HPDE6-E6E7 (cell line): Measurements from ENCODE around the gene CLEC4E.
A peak's percentile ranks its signal among the peaks of the same experiment; 100 is the strongest.
"Not testable (repeated sequence)": the region's sequence is repeated elsewhere in the genome, so short reads cannot be mapped to it uniquely, and the experiment has no call there.

Source experiments
- DNase-seq: peaks from one replicate; pipeline ENCODE4 v3.0.0; 2011; ENCODE audit warnings: missing footprints; ENCODE audit errors: extremely low spot score

CLEC4E gene

GRCh38 chr12:8540831-8541230 lies at the start of gene CLEC4E:
Gene CLEC4E, minus strand, starts transcription at chr12:8540905. Its CDS starts 108 bp downstream, at chr12:8540797.
- not testable (repeated sequence) for DNase-seq

- DNase-seq = no peak
Observed at GRCh38 chr12:8589679-8590078, 49.0 kb upstream of the CLEC4E start.

GRCh38 chr12:8584478-8584877 lies 43.8 kb upstream of the CLEC4E start:
- not testable (repeated sequence) for DNase-seq

- no peak for DNase-seq
Observed at GRCh38 chr12:8584004-8584403, 43.3 kb upstream of the CLEC4E start.

GRCh38 chr12:8581098-8581784 lies 40.5 kb upstream of the CLEC4E start:
- DNase-seq = no peak

- no peak for DNase-seq
Observed at GRCh38 chr12:8577879-8578278, 37.2 kb upstream of the CLEC4E start.

GRCh38 chr12:8572507-8572906 lies 31.8 kb upstream of the CLEC4E start:
- DNase-seq = no peak

GRCh38 chr12:8566525-8566924 lies 25.8 kb upstream of the CLEC4E start:
- DNase-seq = no peak

GRCh38 chr12:8566052-8566451 lies 25.3 kb upstream of the CLEC4E start:
- DNase-seq = not testable (repeated sequence)

- no peak for DNase-seq
Observed at GRCh38 chr12:8564656-8565055, 24.0 kb upstream of the CLEC4E start.

- DNase-seq = no peak
Observed at GRCh38 chr12:8563356-8563755, 22.7 kb upstream of the CLEC4E start.

GRCh38 chr12:8562310-8562709 lies 21.6 kb upstream of the CLEC4E start:
- DNase-seq = no peak

- DNase-seq = no peak
Observed at GRCh38 chr12:8561011-8561410, 20.3 kb upstream of the CLEC4E start.

GRCh38 chr12:8559676-8560075 lies 19.0 kb upstream of the CLEC4E start:
- no peak for DNase-seq

- DNase-seq = no peak
Observed at GRCh38 chr12:8556531-8557097, 15.9 kb upstream of the CLEC4E start.

- DNase-seq = peak; percentile 11
Observed at GRCh38 chr12:8554451-8555195, 13.9 kb upstream of the CLEC4E start.

- no peak for DNase-seq
Observed at GRCh38 chr12:8553088-8553627, 12.5 kb upstream of the CLEC4E start.

- no peak for DNase-seq
Observed at GRCh38 chr12:8549381-8549780, 8.7 kb upstream of the CLEC4E start.

- DNase-seq = no peak
Observed at GRCh38 chr12:8548192-8548591, 7.5 kb upstream of the CLEC4E start.

GRCh38 chr12:8547645-8548044 lies 6.9 kb upstream of the CLEC4E start:
- DNase-seq = no peak

- DNase-seq = no peak
Observed at GRCh38 chr12:8546591-8546990, 5.9 kb upstream of the CLEC4E start.

GRCh38 chr12:8544295-8544694 lies 3.6 kb upstream of the CLEC4E start:
- DNase-seq = peak; percentile 49

- DNase-seq = no peak
Observed at GRCh38 chr12:8541562-8541961, 857 bp upstream of the CLEC4E start.
